SK-N-SH treated with all-trans-retinoic acid at 6 μM for 48 hours (cell line): ENCODE data around the gene RPS15A.

Experiments
- RARB ChIP-seq: fragments of 250-450 bp; sonication (Bioruptor Pico); IDR thresholded peaks from 2 replicates; pipeline ENCODE4 v1.8.0; 2021; ENCODE audit warnings: mild to moderate bottlenecking, moderate library complexity
- ZNF565 ChIP-seq: fragments of 450-650 bp; formaldehyde crosslinking; conservative IDR thresholded peaks from 2 replicates; pipeline ENCODE4 v1.5.0; 2020; ENCODE audit warnings: low read depth, mild to moderate bottlenecking, moderate library complexity
- TF ChIP-seq, protein P1 (sequence below): fragments of 250-450 bp; sonication (Bioruptor Pico); IDR thresholded peaks from 2 replicates; pipeline ENCODE4 v1.5.1; 2020; ENCODE audit warnings: low read depth, mild to moderate bottlenecking, moderate library complexity

DNA sequence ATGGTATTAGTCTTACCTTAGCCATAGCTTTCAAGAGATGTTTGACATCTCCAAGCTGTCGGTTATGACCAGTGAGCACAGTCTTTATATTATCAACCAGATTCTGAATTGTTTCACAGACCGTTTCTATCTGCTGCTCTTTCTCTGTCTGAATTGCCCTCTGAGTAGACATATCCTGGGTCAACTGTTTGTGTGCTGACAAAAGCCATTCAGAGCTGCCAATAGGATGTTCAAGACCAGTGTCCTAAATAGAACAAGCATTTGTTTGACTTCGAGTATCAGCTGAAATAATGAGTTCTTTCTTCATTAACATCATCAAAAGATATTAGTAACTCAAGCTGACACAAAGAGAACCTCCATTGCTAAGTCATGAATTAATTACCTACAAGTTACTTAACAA is 26.2 kb upstream of the RPS15A start:
- TF ChIP-seq, protein P1, sequence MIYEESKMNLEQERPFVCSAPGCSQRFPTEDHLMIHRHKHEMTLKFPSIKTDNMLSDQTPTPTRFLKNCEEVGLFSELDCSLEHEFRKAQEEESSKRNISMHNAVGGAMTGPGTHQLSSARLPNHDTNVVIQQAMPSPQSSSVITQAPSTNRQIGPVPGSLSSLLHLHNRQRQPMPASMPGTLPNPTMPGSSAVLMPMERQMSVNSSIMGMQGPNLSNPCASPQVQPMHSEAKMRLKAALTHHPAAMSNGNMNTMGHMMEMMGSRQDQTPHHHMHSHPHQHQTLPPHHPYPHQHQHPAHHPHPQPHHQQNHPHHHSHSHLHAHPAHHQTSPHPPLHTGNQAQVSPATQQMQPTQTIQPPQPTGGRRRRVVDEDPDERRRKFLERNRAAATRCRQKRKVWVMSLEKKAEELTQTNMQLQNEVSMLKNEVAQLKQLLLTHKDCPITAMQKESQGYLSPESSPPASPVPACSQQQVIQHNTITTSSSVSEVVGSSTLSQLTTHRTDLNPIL (CRISPR knock-in tag): no peak
- TF ChIP-seq ZNF565 (CRISPR knock-in tag) (no peak), RARB (CRISPR knock-in tag) (no peak)
